Prostate gland (tissue), 2 donors: Measurements from ENCODE around the gene ONECUT1. TPM values are rescaled to one million over a fixed set of nuclear protein-coding genes. Genes with fewer than 3 reads are reported as not detected.

Experiments
- DNase-seq: peaks from one replicate; pipeline ENCODE4 v3.0.0-alpha.2; 2019; ENCODE audit warnings: low spot score
- H3K27ac ChIP-seq, 2 donors: fragments of 200-600 bp; sonication (generic); 2 replicates each; pipeline ENCODE4 v1.5.1; 2017 to 2019
- H3K27me3 ChIP-seq: fragments of 200-600 bp; sonication (generic); replicated peaks from 2 replicates; pipeline ENCODE4 v1.5.1; 2019; ENCODE audit not compliant: insufficient read depth
- H3K36me3 ChIP-seq, 2 donors: fragments of 200-600 bp; sonication (generic); 1 replicate in 1 of 2; 2 replicates in 1 of 2; pipeline versions ENCODE4 v1.5.1 to v1.8.1; 2017 to 2019
- H3K4me1 ChIP-seq: fragments of 200-600 bp; sonication (generic); replicated peaks from 2 replicates; pipeline ENCODE4 v1.5.1; 2019
- H3K4me3 ChIP-seq, 2 donors: fragments of 200-600 bp; sonication (generic); 2 replicates each; pipeline ENCODE4 v1.5.1; 2017 to 2019
- H3K9me3 ChIP-seq: fragments of 200-600 bp; sonication (generic); 2 replicates; pipeline ENCODE4 v1.5.1; 2017
- CTCF ChIP-seq, 4 experiments: fragments of 200-600 bp in 2 of 4; fragments of 450-650 bp in 2 of 4; sonication (generic) in 2 of 4; IDR thresholded peaks; 1 replicate in 3 of 4; 2 replicates in 1 of 4; pipeline ENCODE4 v1.5.1; 2016 to 2019; ENCODE audit warnings: antibody characterized with exemption in 4 of 4, mild to moderate bottlenecking in 2 of 4, moderate library complexity in 2 of 4
- POLR2A ChIP-seq: fragments of 450-650 bp; IDR thresholded peaks from one replicate; pipeline ENCODE4 v1.6.1; 2016; ENCODE audit warnings: antibody characterized with exemption, mild to moderate bottlenecking
- POLR2AphosphoS5 ChIP-seq: sonication (generic); formaldehyde crosslinking; IDR thresholded peaks from one replicate; pipeline ENCODE4 v1.6.1; 2017; ENCODE audit warnings: antibody characterized with exemption
- WGBS: methylation state at CpG from one replicate; pipeline ENCODE4 v1.1.5; 2018; 5-methylcytosine and 5-hydroxymethylcytosine counted together
- intact Hi-C: fragments of 100-400 bp; cut with DNase I; formaldehyde crosslinking; loops from one replicate; pipeline ENCODE4 v1.14.2; 2022
- total RNA-seq, 2 donors: library from RNA; depleted of rRNA; stranded (reverse); fragments of >200 nt; gene quantifications; one replicate each; pipeline ENCODE4 v1.1.0, GENCODE V29; 2016

Gene ONECUT1
- total RNA-seq, 2 donors from 2014 or later = 1.3 TPM; not detected in 1

DNA sequence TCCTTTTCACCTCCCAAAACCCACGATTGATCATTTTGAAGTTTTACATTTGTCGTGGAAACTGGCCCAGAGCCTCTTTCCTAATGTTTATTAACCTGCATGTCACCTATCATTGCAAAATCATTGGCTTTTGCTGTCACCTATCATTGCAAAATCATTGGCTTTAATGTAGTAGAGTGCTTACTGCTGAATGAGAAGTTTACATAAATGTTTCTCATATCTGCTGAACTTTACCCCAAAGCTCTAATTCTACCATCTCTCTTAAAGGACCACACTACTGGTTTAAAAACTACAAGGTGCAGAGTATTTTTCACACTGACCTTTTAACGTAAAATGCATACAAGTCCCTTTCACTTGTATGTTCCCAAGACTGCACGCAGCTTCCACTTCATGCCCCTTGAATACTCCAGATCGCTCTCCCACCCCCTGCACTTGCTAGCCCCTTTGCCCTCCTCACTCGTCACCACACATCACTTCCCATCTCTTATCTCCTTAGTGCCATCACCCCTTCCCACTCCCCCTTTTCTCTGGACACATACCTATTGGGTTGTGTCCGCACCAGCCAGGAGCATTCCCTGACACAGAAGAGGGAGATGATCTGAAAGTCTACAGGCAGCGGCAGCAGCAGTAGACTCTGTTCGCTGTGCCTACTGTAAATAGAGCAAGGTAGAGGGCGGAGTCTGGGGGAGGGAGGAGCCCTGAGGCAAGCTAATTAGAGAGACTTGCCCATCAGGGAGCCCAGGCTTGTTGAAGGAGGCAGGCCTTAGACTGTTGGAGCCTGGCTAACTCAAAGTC lies 80.8 kb downstream of the ONECUT1 start:
- Histone ChIP-seq H3K4me1 (no peaks in the 10 kb centered on the region), H3K27me3 (no peaks in the 10 kb centered on the region), H3K4me3 (no peak overlapping the region), H3K36me3 (no peaks in the 10 kb centered on the region), H3K27ac (no peak overlapping the region), H3K9me3 (no peaks in the 10 kb centered on the region)
- 68% methylated on average over 10 of the region's 10 CpGs for WGBS
- intact Hi-C loops = no loop called here
- DNase-seq = no peak
- TF ChIP-seq CTCF (IDR thresholded peaks at IDR 0.05) (no peak), POLR2AphosphoS5 (no peak), POLR2A (no peak)

Other genes starting within 250 kb of the ONECUT1 start
- gene ARPP19, start 221.3 kb downstream of the ONECUT1 start, total RNA-seq = 100 to 1,000 TPM in 1 of 2 donors, 10 to 100 TPM in 1; 86.9 to 130 TPM
- 10 to 100 TPM; 44.3 to 81.6 TPM for gene ATOSA, start 110.9 kb downstream of the ONECUT1 start, total RNA-seq